CD4-positive, alpha-beta T cell treated with Interleukin-4 for 1 hour (primary cell): ENCODE measurements around the gene COLEC11.

Experiments
- DNase-seq, 2 donors: peaks; one replicate each; pipeline ENCODE4 v3.0.0-alpha.2; 2020 to 2022

Gene COLEC11

DNA sequence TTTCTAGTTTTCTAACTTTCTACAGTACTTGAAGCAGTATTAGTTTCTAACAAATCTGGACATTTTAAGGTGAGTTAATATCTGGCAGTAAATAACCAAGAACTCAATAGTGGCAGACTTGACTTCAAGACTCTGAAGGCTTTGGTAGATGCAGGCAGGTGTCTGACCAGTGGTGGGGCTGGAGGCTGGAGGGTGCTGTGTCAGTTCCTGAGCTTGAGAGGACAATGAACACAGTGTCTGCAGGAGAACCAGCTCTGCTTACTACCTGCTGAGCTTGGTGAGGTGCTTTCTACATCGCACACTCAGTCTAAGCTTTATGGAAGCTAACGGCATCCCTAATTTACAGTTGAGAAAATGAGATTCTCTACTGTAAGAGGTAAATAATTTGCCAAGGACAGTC lies 84.3 kb downstream of the COLEC11 start:
- no peak for DNase-seq

GRCh38 chr2:3679616-3680393 lies 84.9 kb downstream of the COLEC11 start:
- DNase-seq, result no peak

GRCh38 chr2:3680548-3681345 lies 85.8 kb downstream of the COLEC11 start:
- DNase-seq, result no peak

GRCh38 chr2:3681625-3682024 lies 86.7 kb downstream of the COLEC11 start:
- DNase-seq, result no peak

- no peak for DNase-seq
Measured at GRCh38 chr2:3682811-3683210, 87.9 kb downstream of the COLEC11 start.

DNA sequence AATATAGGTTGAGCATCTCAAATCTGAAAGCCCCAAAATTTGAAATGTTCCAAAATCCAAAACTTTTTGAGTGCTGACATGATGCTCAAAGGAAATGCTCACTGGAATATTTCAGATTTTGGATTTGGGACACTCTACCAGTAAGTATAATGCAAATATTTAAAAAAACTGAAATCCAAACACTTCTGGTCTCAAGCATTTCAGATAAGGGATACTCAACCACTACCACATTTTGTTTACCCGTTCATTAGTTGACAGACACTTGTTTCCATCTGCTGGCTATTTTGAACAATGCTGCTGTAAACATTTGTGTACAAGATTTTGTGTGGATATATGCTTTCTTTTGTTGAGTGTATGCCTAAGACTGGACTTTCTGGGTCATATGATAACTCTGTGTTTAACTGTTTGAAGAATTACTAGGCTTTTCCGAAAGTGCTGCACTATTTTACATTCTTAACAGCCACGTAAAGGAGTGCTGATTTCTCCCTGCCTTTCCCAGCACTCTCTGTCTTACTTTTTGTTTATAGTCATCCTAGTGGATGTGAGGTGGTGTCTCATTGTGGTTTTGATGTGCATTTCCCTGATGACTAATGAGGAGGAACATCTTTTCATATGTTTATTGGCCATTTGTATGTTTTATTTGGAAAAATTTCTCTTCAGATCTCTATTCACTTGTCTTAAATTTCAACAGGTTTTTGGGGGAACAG lies 89.0 kb downstream of the COLEC11 start:
- DNase-seq, result no peak

DNA sequence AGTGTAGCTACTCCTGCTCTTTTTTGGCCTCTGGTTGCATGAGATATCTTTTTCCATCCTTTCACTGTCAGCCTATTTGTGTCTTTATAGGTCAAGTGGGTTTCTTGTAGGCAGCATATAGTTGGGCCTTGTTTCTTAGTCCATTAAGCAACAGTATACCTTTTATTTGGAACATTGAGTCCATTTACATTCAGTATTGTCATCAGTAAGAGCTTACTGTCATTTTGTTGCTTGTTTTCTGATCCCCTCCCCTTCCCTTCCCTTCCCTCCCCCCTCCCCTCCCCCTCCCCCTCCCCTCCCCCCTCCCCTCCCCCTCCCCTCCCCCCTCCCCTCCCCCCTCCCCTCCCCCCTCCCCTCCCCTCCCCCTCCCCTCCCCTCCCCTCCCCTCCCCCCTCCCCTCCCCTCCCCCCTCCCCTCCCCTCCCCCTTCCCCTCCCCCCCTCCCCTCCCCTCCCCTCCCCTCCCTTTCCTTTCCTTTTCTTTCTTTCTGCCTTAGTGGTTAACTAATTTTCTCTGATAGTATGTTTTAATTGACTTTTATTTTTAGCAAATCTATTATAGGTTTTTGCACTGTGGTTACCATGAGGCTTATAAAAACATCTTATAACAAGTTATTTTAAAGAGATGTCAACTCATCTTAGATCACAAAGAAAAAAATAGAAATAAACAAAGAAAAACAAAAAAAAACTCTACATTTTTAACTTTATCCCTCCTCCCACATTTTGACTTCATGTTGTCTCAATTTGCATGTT lies 95.3 kb downstream of the COLEC11 start:
- no peak for DNase-seq

- DNase-seq, result no peak
Measured at GRCh38 chr2:3692375-3692774, 97.5 kb downstream of the COLEC11 start.
